ENCODE data around the gene RUBCN.

The RUBCN gene

DNA sequence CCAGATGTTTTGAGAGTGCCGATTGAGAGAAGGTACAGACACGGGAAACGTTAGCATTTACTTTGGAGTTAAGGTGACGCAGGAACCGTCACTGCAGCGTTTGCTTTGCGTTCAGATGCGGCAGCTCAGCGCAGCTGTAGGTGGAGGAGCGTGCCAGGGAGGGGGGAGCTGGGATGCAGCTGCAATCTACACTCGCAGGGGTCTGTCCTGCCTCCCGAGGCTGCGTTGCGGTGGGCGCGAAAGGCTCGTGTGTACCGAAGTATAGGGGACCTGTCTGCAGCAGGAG, 12.6 kb upstream of the RUBCN start:
- Histone ChIP-seq H3K9ac (ENCODE audit: low read depth, low read length, poor library complexity, severe bottlenecking) (peak overlapping the region; percentile 13), H3K4me2 (ENCODE audit: low read depth, low read length, poor library complexity, severe bottlenecking) (peak overlapping the region; percentile 87), H2AFZ (ENCODE audit: low read length) (peak overlapping the region; percentile 90), H3K27me3 (ENCODE audit: insufficient read depth, low read length, poor library complexity, severe bottlenecking) (no peaks in the 10 kb centered on the region), H3K9me2 (replicated peaks; ENCODE audit: low read depth, low read length) (no peaks in the 10 kb centered on the region), H3K9me3 (ENCODE audit: insufficient read depth, low read depth, low read length) (no peaks in the 10 kb centered on the region), H3K4me3 (ENCODE audit: low read length, poor library complexity, severe bottlenecking) (peak overlapping the region; percentile 80), H3K36me3 (ENCODE audit: insufficient read depth, low read length) (no peaks in the 10 kb centered on the region), H3K79me2 (ENCODE audit: insufficient read depth, low read length) (peaks cover 36% of the 10 kb centered on the region), H3F3A (ENCODE audit: low read depth) (no peaks in the 10 kb centered on the region; the same call in 1 of the 2 replicates), H4K20me1 (ENCODE audit: insufficient read depth, low read length, poor library complexity, severe bottlenecking) (peaks cover 31% of the 10 kb centered on the region), H3K4me1 (ENCODE audit: insufficient read depth, low read length, poor library complexity, severe bottlenecking) (peaks cover 25% of the 10 kb centered on the region)
- TF ChIP-seq CTCF (conservative IDR thresholded peaks at IDR 0.05; ENCODE audit: low read length) (no peak), EZH2phosphoT487 (IDR thresholded peaks at IDR 0.05; ENCODE audit: borderline replicate concordance) (no peak)

DNA sequence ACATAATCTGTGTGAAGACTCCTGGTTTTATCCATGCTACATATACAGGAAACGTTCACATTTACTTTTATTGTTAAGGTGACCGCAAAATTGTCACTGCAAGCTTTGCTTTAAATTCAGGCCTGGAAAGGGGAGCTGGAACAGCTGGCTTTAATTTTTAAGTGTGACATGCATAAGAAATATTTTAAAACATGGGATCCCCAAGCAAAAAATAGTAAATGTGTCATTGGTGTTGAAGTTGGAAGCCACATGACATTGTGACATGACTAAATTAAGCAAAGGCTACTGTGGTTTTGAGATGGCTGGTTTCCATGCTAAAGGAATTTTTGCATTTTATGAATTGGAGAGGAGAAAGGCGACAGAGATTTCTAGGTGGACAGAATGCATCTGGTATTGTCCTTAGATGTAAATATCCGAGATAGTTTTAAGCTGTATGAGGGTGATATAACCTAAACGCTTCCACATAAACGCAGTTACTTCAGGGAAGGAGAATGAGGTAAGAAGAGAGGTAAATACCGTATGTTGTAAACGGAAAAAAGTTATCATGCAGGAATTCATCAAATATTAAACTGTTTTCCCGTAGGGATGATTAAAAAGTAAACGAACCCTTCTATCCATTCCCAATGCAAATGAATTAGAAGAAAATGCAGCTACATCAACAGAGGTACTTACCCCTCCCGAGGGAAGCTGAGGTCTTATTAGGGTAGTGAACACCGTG, 12.1 kb upstream of the RUBCN start:
- peak overlapping the region; percentile 87 for H3K4me2 ChIP-seq (ENCODE audit: low read depth, low read length, poor library complexity, severe bottlenecking)
- H3K27me3 ChIP-seq (ENCODE audit: insufficient read depth, low read length, poor library complexity, severe bottlenecking), result no peaks in the 10 kb centered on the region
- peaks cover 21% of the 10 kb centered on the region for H3K4me1 ChIP-seq (ENCODE audit: insufficient read depth, low read length, poor library complexity, severe bottlenecking)

DNA sequence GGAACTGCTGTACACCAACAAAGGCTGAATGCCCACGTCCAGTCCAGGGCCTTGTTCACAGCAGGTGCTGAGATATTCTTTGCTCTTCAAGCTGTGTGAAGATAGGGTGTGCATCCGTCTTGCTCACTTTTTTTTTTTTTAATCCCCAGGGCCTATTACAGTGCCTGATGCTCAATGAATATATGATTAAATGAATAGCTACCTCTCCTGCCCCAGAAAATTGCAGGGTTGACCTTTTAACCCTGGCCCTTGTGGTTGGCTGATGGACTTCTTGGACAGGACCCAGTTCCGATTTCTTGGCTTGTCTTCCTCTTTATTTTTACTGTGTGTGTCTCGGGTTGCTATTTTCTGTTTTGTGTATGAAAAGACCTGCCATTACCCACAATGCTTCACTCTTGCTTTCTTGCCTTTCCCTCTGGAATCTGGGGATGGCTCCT, 10.1 kb upstream of the RUBCN start:
- H2AFZ ChIP-seq (ENCODE audit: low read length), result no peak overlapping the region
- TF ChIP-seq EZH2phosphoT487 (IDR thresholded peaks at IDR 0.05; ENCODE audit: borderline replicate concordance) (no peak), CTCF (conservative IDR thresholded peaks at IDR 0.05; ENCODE audit: low read length) (no peak)
- H3F3A ChIP-seq (ENCODE audit: low read depth), result no peaks in the 10 kb centered on the region; the same call in 1 of the 2 replicates
- H4K20me1 ChIP-seq (ENCODE audit: insufficient read depth, low read length, poor library complexity, severe bottlenecking), result peaks cover 13% of the 10 kb centered on the region
- H3K27me3 ChIP-seq (ENCODE audit: insufficient read depth, low read length, poor library complexity, severe bottlenecking), result no peaks in the 10 kb centered on the region
- peaks cover 13% of the 10 kb centered on the region for H3K79me2 ChIP-seq (ENCODE audit: insufficient read depth, low read length)
- no peak overlapping the region for H3K4me3 ChIP-seq (ENCODE audit: low read length, poor library complexity, severe bottlenecking)
- H3K36me3 ChIP-seq (ENCODE audit: insufficient read depth, low read length), result no peaks in the 10 kb centered on the region
- H3K4me2 ChIP-seq (ENCODE audit: low read depth, low read length, poor library complexity, severe bottlenecking), result no peak overlapping the region
- H3K4me1 ChIP-seq (ENCODE audit: insufficient read depth, low read length, poor library complexity, severe bottlenecking), result peaks cover 6% of the 10 kb centered on the region
- H3K9me3 ChIP-seq (ENCODE audit: insufficient read depth, low read depth, low read length), result no peaks in the 10 kb centered on the region
- H3K9ac ChIP-seq (ENCODE audit: low read depth, low read length, poor library complexity, severe bottlenecking), result no peak overlapping the region
- no peaks in the 10 kb centered on the region for H3K9me2 ChIP-seq (replicated peaks; ENCODE audit: low read depth, low read length)

More for the DNA sequence above, 12.1 kb upstream of the RUBCN start:
- Histone ChIP-seq H3K36me3 (ENCODE audit: insufficient read depth, low read length) (no peaks in the 10 kb centered on the region), H3K9ac (ENCODE audit: low read depth, low read length, poor library complexity, severe bottlenecking) (peak overlapping the region; percentile 13), H3K4me3 (ENCODE audit: low read length, poor library complexity, severe bottlenecking) (peak overlapping the region; percentile 80), H3F3A (ENCODE audit: low read depth) (no peaks in the 10 kb centered on the region; the same call in 1 of the 2 replicates), H4K20me1 (ENCODE audit: insufficient read depth, low read length, poor library complexity, severe bottlenecking) (peaks cover 27% of the 10 kb centered on the region), H2AFZ (ENCODE audit: low read length) (peak overlapping the region; percentile 90), H3K9me2 (replicated peaks; ENCODE audit: low read depth, low read length) (no peaks in the 10 kb centered on the region), H3K9me3 (ENCODE audit: insufficient read depth, low read depth, low read length) (no peaks in the 10 kb centered on the region), H3K79me2 (ENCODE audit: insufficient read depth, low read length) (peaks cover 31% of the 10 kb centered on the region)
- TF ChIP-seq CTCF (conservative IDR thresholded peaks at IDR 0.05; ENCODE audit: low read length) (no peak), EZH2phosphoT487 (IDR thresholded peaks at IDR 0.05; ENCODE audit: borderline replicate concordance) (no peak)
